OCI-LY1 (cell line): ENCODE data around the gene NAA25.

Source experiments
- H2AFZ ChIP-seq: fragments of 200-600 bp; sonication (generic), shearing (Covaris generic); 2 replicates; pipeline ENCODE4 v1.6.0; 2014; ENCODE audit warnings: antibody characterized with exemption, mild to moderate bottlenecking, low read length
- H3F3A ChIP-seq: fragments of 200-600 bp; sonication (generic), shearing (Covaris generic); 2 replicates; pipeline ENCODE4 v1.6.0; 2014; ENCODE audit warnings: mild to moderate bottlenecking, antibody characterized with exemption, low read length, moderate library complexity; ENCODE audit not compliant: insufficient read depth
- H3K27ac ChIP-seq: fragments of 200-600 bp; sonication (generic); 2 replicates; pipeline ENCODE4 v1.5.1; 2014; ENCODE audit warnings: low read length, mixed run types, mild to moderate bottlenecking, low read depth; ENCODE audit not compliant: poor library complexity, severe bottlenecking
- H3K27me3 ChIP-seq: fragments of 200-600 bp; sonication (generic); 2 replicates; pipeline ENCODE4 v1.6.0; 2014; ENCODE audit warnings: antibody characterized with exemption, mild to moderate bottlenecking, low read length, moderate library complexity; ENCODE audit not compliant: insufficient read depth
- H3K36me3 ChIP-seq: fragments of 200-600 bp; sonication (generic); 2 replicates; pipeline ENCODE4 v1.6.1; 2014; ENCODE audit warnings: mild to moderate bottlenecking, antibody characterized with exemption, low read length, moderate library complexity, mixed read lengths; ENCODE audit not compliant: insufficient read depth
- H3K4me1 ChIP-seq: fragments of 200-600 bp; sonication (generic); 2 replicates; pipeline ENCODE4 v1.5.1; 2014; ENCODE audit warnings: mild to moderate bottlenecking, low read length, moderate library complexity; ENCODE audit not compliant: insufficient read depth, severe bottlenecking
- H3K4me2 ChIP-seq: fragments of 200-600 bp; sonication (generic), shearing (Covaris generic); 2 replicates; pipeline ENCODE4 v1.6.1; 2014; ENCODE audit warnings: low read length
- H3K4me3 ChIP-seq: fragments of 200-600 bp; sonication (generic); 2 replicates; pipeline ENCODE4 v1.5.1; 2014; ENCODE audit warnings: low read length, low read depth, mild to moderate bottlenecking, mixed read lengths; ENCODE audit not compliant: poor library complexity, severe bottlenecking
- H3K79me2 ChIP-seq: fragments of 200-600 bp; shearing (Covaris generic); 2 replicates; pipeline ENCODE4 v1.6.1; 2016; ENCODE audit warnings: mixed run types, low read length, mixed read lengths; ENCODE audit not compliant: insufficient read depth
- H3K9ac ChIP-seq: fragments of 200-600 bp; sonication (generic), shearing (Covaris generic); 2 replicates; pipeline ENCODE4 v1.6.1; 2014; ENCODE audit warnings: mild to moderate bottlenecking, low read length, mixed read lengths
- H3K9me2 ChIP-seq: fragments of 200-600 bp; sonication (generic), shearing (Covaris generic); 2 replicates; pipeline ENCODE4 v1.6.1; 2014; ENCODE audit warnings: low read depth, mild to moderate bottlenecking, low read length, mixed read lengths
- H3K9me3 ChIP-seq: fragments of 200-600 bp; shearing (Covaris generic); 2 replicates; pipeline ENCODE4 v1.6.1; 2014; ENCODE audit warnings: low read length, mixed read lengths
- H4K20me1 ChIP-seq: fragments of 200-600 bp; sonication (generic), shearing (Covaris generic); 2 replicates; pipeline ENCODE4 v1.6.0; 2016; ENCODE audit warnings: mild to moderate bottlenecking, low read length; ENCODE audit not compliant: insufficient read depth
- CTCF ChIP-seq: fragments of 200-600 bp; sonication (generic), shearing (Covaris generic); IDR thresholded peaks from 2 replicates; pipeline ENCODE4 v1.5.1; 2017; ENCODE audit warnings: mild to moderate bottlenecking, antibody characterized with exemption, low read length, moderate library complexity, mixed read lengths
- EZH2 ChIP-seq: fragments of 200-600 bp; sonication (generic), shearing (Covaris generic); IDR thresholded peaks from 2 replicates; pipeline ENCODE4 v1.8.0; 2017; ENCODE audit warnings: borderline replicate concordance, mixed run types, mild to moderate bottlenecking, antibody characterized with exemption, low read length, moderate library complexity, mixed read lengths

The NAA25 gene

GRCh38 chr12:112017041-112017440 is 91.5 kb downstream of the NAA25 start:
- no peaks in the 10 kb centered on the region for H4K20me1 ChIP-seq
- no peak overlapping the region for H3K4me2 ChIP-seq
- no peak overlapping the region for H3K9ac ChIP-seq
- no peaks in the 10 kb centered on the region for H3K27me3 ChIP-seq
- H3K27ac ChIP-seq: no peak overlapping the region
- H2AFZ ChIP-seq: no peak overlapping the region
- no peaks in the 10 kb centered on the region for H3K9me3 ChIP-seq
- H3K4me1 ChIP-seq: peaks cover 11% of the 10 kb centered on the region
- TF ChIP-seq CTCF (no peak), EZH2 (no peak)
- no peaks in the 10 kb centered on the region for H3K9me2 ChIP-seq
- H3K79me2 ChIP-seq: peaks cover 53% of the 10 kb centered on the region
- H3F3A ChIP-seq: no peaks in the 10 kb centered on the region
- H3K4me3 ChIP-seq: no peak overlapping the region
- H3K36me3 ChIP-seq: peaks cover 65% of the 10 kb centered on the region

- no peak overlapping the region for H3K9ac ChIP-seq
Observed at GRCh38 chr12:112015938-112016337, 92.6 kb downstream of the NAA25 start.

GRCh38 chr12:112013601-112014402 is 94.8 kb downstream of the NAA25 start:
- Histone ChIP-seq H3K4me2 (peak overlapping the region; percentile 79), H3K9me3 (no peaks in the 10 kb centered on the region), H2AFZ (no peak overlapping the region), H3K79me2 (peaks cover 49% of the 10 kb centered on the region), H3K27ac (peak overlapping the region; percentile 92), H4K20me1 (no peaks in the 10 kb centered on the region), H3K4me1 (peaks cover 42% of the 10 kb centered on the region), H3F3A (peaks cover 4% of the 10 kb centered on the region; the same call in 1 of the 2 replicates), H3K4me3 (peak overlapping the region; percentile 77), H3K27me3 (no peaks in the 10 kb centered on the region), H3K9ac (peak overlapping the region; percentile 91), H3K36me3 (peaks cover 49% of the 10 kb centered on the region), H3K9me2 (no peaks in the 10 kb centered on the region)
- TF ChIP-seq CTCF (no peak), EZH2 (no peak)

More at GRCh38 chr12:112015938-112016337, 92.6 kb downstream of the NAA25 start:
- no peaks in the 10 kb centered on the region for H3K9me3 ChIP-seq
- no peak overlapping the region for H3K27ac ChIP-seq
- no peak overlapping the region for H3K4me2 ChIP-seq
- peaks cover 61% of the 10 kb centered on the region for H3K36me3 ChIP-seq
- no peaks in the 10 kb centered on the region for H3F3A ChIP-seq
- TF ChIP-seq CTCF (no peak), EZH2 (no peak)
- H4K20me1 ChIP-seq: no peaks in the 10 kb centered on the region
- no peaks in the 10 kb centered on the region for H3K9me2 ChIP-seq
- peaks cover 62% of the 10 kb centered on the region for H3K79me2 ChIP-seq
- H3K4me3 ChIP-seq: no peak overlapping the region
- H2AFZ ChIP-seq: no peak overlapping the region
- peaks cover 22% of the 10 kb centered on the region for H3K4me1 ChIP-seq
- H3K27me3 ChIP-seq: no peaks in the 10 kb centered on the region
